ENCODE results near the gene FBXL20.
"Not testable (repeated sequence)": the region's sequence is repeated elsewhere in the genome, so short reads cannot be mapped to it uniquely, and the experiment has no call there.

The FBXL20 gene

GRCh38 chr17:39251997-39252396, 149.4 kb downstream of the FBXL20 start:
- no peak for DNase-seq (ENCODE audit: low read depth)

- not testable (repeated sequence) for DNase-seq (ENCODE audit: low read depth)
Measured at GRCh38 chr17:39250076-39250475, 151.3 kb downstream of the FBXL20 start.

GRCh38 chr17:39246274-39246673, 155.2 kb downstream of the FBXL20 start:
- no peak for DNase-seq (ENCODE audit: low read depth)

GRCh38 chr17:39244600-39245570, 156.5 kb downstream of the FBXL20 start:
- DNase-seq (ENCODE audit: low read depth): peak; percentile 40

- DNase-seq (ENCODE audit: low read depth): no peak
Measured at GRCh38 chr17:39244016-39244599, 157.3 kb downstream of the FBXL20 start.

GRCh38 chr17:39243155-39243554, 158.3 kb downstream of the FBXL20 start:
- no peak for DNase-seq (ENCODE audit: low read depth)

- DNase-seq (ENCODE audit: low read depth): no peak
Measured at GRCh38 chr17:39240631-39241030, 160.8 kb downstream of the FBXL20 start.

- DNase-seq (ENCODE audit: low read depth): no peak
Measured at GRCh38 chr17:39239640-39240314, 161.6 kb downstream of the FBXL20 start.

- DNase-seq (ENCODE audit: low read depth): no peak
Measured at GRCh38 chr17:39238311-39238972, 163.0 kb downstream of the FBXL20 start.

- DNase-seq (ENCODE audit: low read depth): no peak
Measured at GRCh38 chr17:39237586-39237985, 163.8 kb downstream of the FBXL20 start.

- no peak for DNase-seq (ENCODE audit: low read depth)
Measured at GRCh38 chr17:39236981-39237441, 164.4 kb downstream of the FBXL20 start.

- DNase-seq (ENCODE audit: low read depth): no peak
Measured at GRCh38 chr17:39236450-39236927, 164.9 kb downstream of the FBXL20 start.

- DNase-seq (ENCODE audit: low read depth): no peak
Measured at GRCh38 chr17:39235555-39236449, 165.6 kb downstream of the FBXL20 start.

GRCh38 chr17:39231591-39232551, 169.6 kb downstream of the FBXL20 start:
- no peak for DNase-seq (ENCODE audit: low read depth)

- DNase-seq (ENCODE audit: low read depth): no peak
Measured at GRCh38 chr17:39231091-39231561, 170.3 kb downstream of the FBXL20 start.

GRCh38 chr17:39230361-39230760, 171.1 kb downstream of the FBXL20 start:
- DNase-seq (ENCODE audit: low read depth): no peak

- DNase-seq (ENCODE audit: low read depth): no peak
Measured at GRCh38 chr17:39229274-39229913, 172.0 kb downstream of the FBXL20 start.

GRCh38 chr17:39227364-39227919, 174.0 kb downstream of the FBXL20 start:
- DNase-seq (ENCODE audit: low read depth): no peak
